Colon (tissue), 2 donors: ENCODE results near the gene FAM181B.

Experiments
- FAIRE-seq: peaks from 2 replicates; lab custom pipeline; 2012; peaks lifted over from hg19 to GRCh38; lab: Jason Lieb, UNC
- donor health status: control.
- donor health status: control.

Gene FAM181B, protein sequence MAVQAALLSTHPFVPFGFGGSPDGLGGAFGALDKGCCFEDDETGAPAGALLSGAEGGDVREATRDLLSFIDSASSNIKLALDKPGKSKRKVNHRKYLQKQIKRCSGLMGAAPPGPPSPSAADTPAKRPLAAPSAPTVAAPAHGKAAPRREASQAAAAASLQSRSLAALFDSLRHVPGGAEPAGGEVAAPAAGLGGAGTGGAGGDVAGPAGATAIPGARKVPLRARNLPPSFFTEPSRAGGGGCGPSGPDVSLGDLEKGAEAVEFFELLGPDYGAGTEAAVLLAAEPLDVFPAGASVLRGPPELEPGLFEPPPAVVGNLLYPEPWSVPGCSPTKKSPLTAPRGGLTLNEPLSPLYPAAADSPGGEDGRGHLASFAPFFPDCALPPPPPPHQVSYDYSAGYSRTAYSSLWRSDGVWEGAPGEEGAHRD

DNA sequence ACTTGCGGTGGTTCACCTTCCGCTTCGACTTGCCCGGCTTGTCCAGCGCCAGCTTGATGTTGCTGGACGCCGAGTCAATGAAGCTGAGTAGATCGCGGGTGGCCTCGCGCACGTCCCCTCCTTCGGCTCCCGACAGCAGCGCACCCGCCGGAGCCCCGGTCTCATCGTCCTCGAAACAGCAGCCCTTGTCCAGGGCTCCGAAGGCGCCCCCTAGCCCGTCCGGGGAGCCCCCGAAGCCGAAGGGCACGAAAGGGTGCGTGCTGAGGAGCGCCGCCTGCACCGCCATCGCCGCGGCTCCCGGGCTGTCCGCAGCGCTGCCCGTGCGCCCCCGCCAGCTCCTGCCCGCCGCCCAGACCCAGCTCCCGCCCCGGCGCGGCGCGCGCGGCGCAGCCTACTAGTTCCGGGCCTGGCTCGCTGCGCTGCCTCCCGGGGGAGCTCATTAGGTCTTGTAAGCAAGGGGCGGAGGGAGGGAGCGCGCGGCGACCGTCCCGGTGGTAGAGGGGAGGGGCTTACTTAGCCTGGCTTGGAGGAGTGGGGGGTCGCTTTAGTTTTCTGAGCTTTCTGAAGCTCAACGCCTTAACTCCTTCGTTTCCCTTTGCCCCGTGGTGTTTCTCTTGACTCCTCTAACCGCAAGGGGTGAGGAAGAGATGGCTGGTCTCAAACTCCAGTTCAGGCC is at the start of gene FAM181B:
FAM181B (minus strand) TSS at position 421 of the 676 bp plus-strand sequence; CDS start at position 286, 135 bp downstream.
- no peak for FAIRE-seq

DNA sequence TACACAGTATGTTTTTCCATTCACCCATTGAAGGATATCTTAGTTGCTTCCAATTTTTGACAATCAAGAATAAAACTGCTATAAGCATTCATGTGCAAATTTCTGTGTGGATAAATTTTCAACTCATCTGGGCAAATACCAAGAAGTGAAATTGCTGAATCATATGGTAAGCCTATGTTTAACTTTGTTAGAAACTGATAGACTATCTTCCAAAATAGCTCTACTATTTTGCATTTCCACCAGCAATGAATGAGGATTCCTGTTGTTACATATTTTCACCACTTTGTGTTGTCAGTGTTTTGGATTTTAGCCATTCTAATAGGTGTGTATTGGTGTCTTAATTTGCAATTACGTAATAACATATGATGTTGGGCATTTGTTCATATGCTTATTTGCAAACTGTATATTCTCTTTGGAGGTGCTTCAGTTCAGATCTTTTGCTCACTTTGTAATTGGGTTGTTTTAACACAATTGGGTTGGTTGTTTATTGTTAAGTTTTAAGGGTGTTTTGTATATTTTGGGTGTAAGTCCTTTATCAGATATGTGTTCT is 49.2 kb upstream of the FAM181B start:
- no peak for FAIRE-seq

DNA sequence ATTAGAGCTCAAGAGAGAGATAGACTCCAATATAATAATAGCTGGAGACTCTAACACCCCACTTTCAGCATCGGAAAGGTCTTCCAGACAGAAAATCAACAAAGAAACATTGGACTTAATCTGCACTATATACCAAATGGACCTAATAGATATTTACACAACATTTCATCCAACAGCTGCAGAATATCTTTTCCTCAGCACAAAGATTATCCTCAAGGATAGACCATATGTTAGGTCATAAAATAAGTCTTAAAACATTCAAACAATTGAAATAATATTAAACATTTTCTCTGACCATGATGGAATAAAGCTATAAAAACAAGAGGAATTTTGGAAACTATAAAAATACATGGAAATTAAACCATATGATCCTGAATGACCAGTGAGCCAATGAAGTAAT is 45.1 kb upstream of the FAM181B start:
- no peak for FAIRE-seq

DNA sequence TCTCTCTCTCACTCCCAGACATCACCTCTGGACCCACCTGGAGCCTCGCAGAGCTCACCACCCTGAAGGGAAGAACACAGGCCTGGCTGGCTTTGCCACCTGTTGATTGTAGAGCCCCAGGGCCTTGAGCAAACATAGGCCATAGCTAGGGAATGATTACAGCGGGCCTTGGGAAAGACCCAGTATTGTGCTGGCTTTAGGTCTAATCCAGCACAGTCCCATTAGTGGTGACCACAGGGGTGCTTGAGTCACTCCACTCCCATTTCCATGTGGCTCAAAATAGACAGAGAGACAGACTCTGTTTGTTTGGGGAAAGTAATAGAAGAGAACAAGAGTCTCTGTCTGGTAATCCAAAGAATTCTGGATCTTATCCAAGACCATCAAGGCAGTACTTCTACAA is 42.7 kb upstream of the FAM181B start:
- FAIRE-seq, result no peak

DNA sequence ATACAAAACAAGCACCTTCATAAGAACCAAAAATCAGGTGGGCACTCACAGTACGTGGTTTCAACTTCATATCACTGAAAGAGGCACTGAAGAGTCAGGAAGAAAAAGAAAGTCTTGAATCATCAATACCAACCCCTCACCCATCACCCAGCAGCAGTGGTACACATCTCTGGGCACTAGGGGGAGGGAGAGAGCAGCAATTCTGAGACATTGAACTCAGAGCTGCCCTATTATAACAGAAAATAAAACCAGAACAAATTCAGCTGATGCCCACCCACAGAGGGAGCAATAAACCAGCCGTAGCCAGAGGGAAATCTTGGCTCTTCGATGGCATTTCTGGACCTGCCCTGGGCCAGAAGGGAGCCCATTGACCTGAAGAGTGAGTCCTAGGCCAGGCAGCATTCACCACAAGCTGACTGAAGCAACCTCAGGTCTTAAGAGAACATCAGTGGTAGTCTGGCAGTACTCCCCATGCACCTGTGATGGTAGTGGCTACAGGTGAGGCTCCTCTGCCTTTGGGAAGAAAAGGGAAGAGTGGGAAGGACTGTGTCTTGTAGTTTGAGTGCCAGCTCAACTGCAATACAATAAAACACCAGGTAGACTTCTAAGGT is 42.2 kb upstream of the FAM181B start:
- no peak for FAIRE-seq

DNA sequence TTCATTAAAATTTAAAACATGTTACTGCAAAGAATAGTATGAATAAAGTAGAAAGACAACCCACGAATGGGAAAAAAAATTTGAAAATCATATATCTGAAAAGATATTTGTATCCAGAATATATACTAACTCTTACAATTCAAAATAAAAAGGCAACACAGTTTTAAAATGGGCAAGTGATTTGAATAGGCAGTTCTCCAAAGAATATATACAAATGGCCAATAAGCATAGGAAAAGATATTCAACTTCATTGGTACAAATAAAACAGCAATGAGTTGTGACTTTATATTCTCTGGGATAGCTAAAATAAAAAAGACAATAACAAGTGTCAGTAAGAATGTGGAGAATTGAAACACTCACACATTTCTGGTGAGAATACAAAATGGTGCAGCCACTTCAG is 41.6 kb upstream of the FAM181B start:
- FAIRE-seq, result no peak

DNA sequence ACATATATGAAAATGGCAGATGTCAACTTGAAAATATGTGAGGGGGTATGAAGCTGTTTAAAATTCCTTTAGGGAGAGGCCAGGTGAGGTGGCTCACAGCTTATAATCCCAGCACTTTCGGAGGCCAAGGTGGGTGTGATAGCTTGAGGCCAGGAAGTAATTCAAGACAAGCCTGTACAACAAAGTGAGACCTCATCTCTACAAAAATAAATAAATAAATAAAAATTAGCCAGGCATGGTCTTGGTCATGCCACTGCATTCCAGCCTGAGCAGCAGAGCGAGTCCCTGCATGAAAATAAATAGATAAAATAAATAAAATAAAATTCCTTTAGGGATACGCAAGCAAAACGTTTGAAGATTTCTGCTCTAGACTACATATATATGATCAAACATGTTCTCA is 38.1 kb upstream of the FAM181B start:
- no peak for FAIRE-seq

DNA sequence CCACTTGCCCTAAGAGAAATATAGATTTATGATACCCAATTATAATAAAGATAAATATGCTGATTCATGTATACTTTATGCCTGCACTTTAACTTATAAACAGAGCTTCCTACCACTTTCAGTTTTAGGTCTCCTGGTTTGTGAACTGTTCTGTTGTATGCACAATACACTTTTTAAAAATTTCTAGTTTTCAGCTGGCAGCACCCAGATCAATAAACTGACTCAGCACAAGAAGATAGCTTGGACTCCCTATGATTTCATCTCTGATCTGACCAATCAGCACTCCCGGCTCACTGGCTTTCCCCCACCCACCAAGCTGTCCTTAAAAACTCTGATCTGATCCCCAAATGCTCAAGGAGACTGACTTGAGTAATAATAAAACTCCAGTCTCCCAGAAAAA is 33.5 kb upstream of the FAM181B start:
- FAIRE-seq, result no peak

DNA sequence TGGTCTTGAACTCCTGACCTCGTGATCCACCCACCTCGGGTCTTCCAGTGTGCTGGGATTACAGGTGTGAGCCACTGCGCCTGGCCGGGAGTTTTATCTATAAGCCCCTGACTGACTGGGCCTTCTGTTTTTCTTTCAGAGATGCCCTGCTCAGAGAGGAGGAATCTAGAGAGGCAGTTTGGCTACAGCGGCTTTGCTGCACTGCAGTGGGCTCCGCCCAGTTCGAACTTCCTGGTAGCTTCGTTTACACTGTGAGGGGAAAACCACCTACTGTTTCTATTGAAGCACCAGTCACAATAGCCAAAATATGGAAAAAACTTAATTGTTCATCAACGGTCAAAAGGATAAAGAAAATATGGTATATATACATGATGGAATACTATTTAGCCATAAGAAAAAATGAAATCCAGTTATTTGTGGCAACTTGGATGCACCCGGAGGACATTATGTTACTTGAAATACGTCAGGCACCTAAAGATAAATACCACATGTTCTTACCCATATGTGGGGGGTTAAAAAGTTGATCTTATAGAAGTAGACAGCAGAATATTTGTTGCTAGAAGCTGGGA is 31.9 kb upstream of the FAM181B start:
- FAIRE-seq, result no peak

DNA sequence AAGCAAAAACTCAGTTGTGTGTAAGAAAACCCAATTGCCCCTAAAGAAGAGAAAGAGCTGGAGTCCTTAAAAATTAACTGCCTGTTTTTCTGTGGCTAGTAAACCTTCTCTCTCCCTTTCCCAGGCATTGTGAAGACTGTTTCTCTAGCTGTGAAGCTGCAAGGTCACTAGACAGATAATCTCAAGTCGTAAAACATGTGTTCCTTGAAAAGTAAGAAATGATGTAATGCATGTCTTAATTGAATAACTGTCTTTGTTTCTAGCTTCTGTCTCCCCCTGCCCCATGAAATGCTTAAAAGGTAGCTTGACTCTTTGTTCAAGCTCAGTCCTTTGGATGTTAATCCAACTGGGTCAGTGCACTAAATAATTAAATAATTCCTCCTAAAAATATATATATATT is 29.5 kb upstream of the FAM181B start:
- no peak for FAIRE-seq

DNA sequence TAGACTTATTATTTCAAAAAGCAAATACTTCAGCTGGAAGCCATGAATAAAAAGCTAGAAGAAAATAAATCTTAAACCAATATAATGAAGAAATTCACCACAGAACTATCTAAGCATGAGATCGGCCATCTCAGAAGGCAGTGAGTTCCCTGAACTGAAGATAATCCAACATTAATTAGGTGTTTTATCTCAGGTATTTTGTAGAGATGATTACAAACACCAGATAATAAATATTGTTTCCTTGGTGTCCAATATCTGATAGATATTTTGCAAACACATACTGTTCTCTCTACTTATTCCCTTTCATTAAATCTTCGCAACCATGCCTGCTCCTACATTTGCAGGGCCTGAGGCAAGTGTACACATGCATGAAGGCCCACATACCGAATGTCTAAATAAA is 26.0 kb upstream of the FAM181B start:
- FAIRE-seq, result no peak

DNA sequence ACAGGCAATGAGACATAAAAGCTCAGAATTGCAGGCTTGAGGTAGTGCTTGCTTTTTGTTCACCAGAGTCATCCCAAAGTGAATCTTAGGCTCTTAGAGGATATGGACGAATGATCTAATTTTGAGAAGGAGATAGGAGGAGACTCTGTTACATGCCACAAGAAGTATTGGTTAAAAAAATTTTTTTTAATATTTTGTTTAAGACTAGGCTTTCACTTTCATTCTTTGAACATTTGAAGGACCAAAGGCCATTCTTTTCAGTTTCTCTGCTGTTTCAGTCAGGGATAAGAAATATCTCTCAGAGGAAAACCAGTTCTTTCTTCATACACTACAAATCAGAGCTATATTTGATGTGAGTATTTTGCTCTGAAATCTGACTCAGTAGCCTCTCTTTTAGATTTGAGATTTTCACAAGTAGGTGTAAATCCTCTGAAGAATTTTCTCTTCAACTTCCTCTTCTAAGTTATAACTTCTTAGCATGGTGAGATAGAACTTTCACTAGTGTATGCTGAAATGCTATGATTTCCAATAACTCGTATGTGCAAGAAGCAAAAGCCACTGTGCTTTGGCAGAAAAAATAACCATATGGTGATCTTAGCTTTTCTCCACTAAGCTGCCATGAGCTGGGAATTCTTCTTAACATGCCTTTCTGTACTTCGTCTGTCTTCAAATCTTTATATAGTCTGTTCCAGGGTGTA is 24.1 kb upstream of the FAM181B start:
- FAIRE-seq, result no peak

DNA sequence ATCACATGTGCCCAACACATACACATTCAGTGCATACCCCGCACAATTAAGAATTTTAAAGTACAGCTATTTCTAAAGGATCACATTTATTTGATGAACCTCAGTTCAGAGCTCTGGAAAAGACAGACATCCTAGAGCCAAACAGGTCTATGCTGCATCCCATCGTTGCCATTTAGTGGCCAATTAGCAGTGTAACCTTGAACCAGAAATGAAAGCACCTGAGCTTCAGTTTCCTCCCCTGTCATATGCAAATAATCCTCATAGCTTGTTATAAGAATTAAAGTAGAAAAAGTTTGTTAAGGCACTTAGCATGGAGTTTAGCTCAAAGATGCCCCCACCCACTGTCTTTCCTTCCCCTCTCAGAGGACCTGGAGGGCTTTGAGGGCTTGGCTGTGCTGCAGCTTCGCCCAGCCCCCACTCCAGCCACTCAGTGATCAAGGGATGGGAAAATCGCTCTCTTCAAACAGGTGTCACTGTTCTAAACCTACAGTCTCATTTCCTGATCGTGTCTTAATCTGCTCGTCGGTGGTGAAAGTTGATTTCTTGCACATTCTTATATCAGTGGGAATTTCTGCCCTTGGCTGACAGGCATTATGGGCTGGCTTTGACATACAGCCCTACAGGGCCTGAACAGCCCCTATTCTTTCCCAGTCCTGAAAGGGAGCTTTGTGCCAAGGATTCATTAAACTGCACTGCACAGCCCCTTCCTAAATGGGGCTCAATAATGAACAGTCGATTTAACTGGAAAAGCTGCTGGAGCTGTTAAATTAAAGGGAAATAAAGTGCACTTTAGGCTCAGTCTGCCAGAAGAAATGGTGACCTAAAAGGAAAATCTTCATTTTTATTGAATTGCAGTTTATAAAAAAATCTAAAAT is 23.3 kb upstream of the FAM181B start:
- FAIRE-seq, result no peak

DNA sequence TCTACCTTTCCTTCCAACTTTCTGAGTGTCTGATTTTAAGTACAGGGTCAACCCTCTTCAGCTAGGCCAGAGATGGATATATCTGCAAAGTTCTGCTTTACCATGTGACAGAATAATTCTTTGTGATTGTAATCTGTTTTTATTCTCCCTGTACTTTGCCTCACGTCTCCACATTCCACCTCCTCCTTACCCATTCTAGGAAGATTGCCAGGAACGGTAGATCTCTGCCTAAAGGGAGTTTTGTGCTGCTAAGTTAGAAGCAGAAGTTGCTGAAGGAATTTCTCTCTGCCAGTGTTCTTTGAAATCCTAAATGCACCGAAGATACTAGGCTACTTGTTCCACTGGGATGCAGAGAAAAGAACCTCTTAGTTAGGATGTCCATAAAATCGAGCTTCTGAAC is 20.7 kb upstream of the FAM181B start:
- FAIRE-seq, result no peak

DNA sequence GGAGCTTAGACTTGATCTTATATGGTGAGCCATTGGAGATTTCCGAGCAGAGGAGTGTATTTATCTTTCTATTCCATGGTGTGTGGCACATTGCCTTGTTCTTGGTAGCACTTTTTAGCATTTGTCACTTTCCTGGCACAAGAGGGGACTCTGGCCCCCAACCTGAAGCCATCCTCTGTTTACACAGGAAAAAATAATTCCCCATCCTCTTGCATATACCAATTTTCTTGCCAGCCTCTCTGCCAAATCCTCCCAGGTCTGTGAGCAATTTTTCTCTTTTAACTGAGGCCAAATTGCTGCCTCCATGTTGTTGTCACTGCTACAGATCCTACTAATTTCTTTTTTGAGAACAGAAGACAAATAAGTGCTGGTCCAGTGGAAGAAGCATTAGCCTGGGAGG is 20.3 kb upstream of the FAM181B start:
- no peak for FAIRE-seq

DNA sequence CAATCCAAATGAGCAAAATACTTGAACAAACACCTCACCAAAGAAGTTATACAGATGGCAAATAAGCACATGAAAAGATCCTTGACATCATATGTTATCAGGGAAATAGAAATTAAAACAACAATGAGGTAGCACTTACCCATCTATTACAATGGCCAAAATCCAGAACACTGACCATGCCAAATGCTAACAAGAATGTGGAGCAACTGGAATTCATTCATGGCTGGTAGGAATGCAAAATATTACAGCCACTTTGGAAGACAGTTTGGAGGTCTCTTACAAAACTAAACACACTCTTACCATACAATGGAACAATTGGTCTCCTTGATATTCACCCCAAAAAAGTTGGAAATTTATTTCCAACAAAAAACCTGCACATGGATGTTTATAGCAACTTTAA is 19.1 kb upstream of the FAM181B start:
- no peak for FAIRE-seq

DNA sequence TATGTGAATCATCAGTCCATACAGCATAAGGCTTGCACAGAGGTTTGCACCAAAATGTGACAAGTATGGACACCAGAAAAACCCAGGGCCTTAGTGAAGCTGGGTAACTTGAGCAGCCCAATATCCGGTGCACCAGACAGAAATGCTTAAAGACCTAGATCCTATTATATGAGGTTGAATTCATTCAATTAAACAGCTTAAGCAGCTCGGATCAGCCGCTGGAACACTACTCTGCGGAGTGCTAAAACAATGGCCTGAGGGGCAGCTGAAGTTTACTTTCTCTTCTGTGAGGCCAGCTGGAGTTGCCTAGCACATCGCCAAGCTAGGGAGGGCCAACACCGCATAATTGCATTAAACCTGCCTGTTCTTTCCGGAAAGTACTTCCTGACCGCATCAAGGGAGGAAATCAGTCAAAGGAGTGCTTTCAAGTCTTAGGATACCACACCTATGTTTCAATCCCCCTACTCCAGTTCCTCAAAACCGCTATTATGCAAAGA is 17.0 kb upstream of the FAM181B start:
- FAIRE-seq, result no peak

DNA sequence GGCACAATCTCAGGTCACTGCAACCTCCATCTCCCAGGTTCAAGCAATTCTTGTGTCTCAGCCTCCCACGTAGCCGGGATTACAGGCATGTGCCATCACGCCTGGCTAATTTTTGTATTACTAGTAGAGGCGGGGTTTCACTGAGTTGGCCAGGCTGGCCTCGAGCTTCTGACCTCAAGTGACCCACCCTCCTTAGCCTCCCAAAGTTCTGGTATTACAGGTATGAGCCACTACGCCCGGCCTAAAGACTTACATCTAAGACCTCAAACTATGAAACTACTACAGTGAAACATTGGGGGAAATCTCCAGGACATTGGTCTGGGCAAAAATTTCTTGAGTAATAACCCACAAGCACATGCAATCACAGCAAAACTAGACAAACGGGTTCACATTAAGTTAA is 13.8 kb upstream of the FAM181B start:
- no peak for FAIRE-seq

DNA sequence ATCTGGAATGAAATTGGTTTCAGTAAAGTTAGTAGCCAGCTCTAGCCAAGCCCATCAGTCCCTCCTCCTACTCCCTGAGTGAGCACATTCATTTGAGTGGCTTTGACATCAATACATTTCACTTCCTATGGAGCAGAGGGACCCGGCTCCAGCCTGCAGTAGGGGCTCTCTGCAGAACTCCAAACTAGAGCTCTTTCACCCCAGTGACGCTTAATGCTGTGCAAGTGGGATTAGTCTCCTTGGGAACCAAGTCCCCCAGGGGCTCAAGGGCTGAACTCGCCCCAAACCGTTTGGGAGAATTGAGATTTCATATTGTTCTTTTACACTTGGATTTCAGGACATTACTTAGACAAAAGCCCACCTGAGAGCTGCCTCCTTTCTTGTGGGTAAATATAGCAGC is 4.4 kb upstream of the FAM181B start:
- no peak for FAIRE-seq

DNA sequence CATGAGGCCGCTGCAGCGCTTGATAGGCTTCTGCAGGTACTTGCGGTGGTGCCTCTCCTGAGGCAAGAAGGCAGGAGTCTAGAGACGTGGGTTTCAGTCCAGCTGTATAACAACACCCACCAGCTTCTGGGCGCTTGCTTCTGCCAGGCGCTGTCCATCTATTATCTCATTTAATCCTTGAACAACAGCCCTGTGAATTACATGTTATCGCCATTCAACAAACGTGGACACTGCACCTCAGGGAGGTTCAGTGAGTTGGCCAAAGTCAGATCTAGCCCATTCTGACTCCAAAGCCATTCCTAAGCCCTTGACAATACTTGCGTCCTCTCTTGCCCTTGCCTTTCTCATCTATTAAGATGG is 436 bp upstream of the FAM181B start:
- FAIRE-seq, result no peak
